Endometrium (tissue), 2 donors: ENCODE results near the gene FBXO48.

ENCODE experiments used
- FAIRE-seq: peaks from 2 replicates; lab custom pipeline; 2012; peaks lifted over from hg19 to GRCh38; lab: Jason Lieb, UNC
- donor health status: control.
- donor health status: control.

FBXO48 gene

GRCh38 chr2:68435615-68436014 is 31.5 kb downstream of the FBXO48 start:
- FAIRE-seq: no peak

- no peak for FAIRE-seq
Measured at GRCh38 chr2:68434981-68435380, 32.1 kb downstream of the FBXO48 start.

DNA sequence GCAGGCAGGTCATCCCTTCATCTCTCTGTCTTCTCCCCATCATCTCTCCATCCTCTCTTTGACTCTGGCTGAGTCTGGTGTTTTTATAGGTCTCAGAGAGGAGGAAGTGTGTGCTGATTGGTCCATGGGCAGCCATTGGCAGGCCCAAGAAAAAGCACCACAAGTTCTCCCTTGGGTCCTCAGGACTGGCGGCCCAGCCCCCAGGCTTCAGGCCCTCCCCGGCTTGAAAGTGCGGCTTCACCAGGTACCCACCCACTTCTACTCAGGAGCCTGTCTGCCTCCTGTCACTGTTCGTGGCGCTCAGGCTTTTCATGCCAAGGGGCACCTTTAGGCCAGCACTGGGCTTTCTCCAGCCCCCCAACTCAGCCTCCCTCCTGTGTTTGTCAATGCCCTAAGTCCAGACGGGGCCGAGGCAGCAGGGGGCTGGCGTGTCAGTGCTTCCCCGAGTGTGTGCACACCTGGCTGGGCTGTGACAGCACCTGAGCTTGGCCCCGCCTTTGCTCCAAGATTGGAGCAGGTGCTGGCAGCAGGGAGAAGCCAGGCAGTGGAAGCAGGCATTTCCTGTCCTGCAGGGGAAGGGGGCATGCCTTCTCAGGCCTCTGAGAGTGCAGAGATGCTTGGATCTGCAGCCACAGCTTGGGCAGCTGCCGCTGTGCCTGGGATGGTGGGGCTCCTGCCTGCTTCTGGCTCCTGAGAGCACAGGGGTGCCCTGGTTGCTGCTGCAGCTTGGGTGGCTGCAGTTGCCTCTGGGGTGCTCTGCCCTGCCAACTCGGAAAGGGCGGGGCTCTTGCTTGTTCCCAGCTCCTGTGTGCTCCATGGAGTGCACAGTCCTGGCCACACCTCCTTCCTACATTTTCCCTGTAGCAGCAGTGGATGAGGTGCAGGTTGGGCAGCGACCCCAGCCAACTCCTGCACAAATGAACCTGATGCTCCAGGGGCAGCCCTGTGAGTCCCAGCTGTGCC is 34.1 kb downstream of the FBXO48 start:
- FAIRE-seq: no peak

DNA sequence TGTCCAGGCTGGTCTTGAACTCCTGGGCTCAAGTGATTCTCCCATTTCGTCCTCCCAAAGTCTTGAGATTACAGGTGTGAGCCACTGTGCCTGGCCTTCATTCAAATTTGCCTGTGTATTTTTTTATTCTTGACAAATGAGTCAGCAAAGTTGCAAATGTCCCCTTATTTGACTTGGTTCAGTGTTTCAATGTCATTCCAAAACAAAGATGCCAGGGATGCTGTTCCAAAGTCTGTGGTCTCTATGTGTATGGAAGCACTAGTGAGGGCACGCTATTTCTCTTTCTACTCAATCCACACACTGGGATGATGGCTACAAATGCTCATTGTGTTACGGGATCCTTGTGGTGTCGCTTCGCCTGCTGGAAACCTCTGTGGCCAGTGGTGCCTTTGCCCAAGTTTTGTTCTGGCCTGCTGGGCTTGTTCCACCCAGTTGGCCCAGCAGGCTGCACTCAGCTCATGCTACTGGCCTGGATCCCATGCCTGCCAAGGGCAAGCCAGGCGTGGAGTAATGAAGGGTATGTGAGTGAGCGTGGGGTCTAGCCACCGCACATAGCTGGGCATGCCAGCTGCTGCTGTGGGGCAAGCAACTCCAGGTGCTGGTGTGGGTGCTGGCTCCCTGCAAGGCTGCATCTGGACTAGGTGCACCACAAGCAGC is 35.6 kb downstream of the FBXO48 start:
- FAIRE-seq: no peak

DNA sequence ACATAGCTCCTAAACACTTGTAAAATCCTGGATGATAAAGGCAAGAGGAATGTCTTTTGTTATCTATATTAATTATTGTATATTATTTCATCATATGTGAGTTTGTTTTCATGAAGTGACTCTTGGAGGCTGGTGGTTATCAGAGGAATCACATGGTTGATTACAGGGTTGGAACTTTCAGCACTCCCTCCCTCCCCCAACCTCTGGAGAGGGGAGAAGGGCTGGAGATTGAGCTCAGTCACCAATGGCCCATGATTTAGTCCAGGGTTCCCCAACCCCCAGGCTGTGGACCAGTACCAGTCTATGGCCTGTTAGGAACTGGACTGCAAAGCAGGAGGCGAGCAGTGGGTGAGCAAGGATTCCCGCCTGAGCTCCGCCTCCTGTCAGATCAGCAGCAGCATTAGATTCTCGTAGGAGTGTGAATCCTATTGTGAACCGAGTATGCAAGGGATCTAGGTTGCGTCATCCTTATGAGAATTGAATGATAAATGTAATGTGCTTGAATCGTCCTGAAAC is 37.7 kb downstream of the FBXO48 start:
- FAIRE-seq: no peak

GRCh38 chr2:68428746-68429145 is 38.3 kb downstream of the FBXO48 start:
- FAIRE-seq: no peak

DNA sequence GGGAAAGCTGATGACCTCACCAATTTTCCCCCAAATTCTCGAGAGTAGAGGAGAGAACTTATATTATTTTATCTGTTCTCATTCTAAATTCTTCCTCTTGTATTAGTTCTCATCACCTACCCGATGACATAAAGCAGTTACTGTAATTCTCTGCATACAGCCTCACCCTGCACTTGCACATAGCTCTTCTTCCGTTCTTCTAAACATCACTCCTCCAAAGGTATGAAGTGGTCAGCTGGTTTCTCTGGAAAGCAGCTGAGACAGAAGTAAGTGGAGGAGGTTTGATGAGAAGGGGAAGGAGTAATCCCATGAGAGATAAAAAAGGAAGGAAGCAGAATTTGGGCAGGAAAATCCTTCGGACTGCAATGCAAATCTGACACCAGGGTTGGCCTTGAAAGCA is 39.0 kb downstream of the FBXO48 start:
- no peak for FAIRE-seq

DNA sequence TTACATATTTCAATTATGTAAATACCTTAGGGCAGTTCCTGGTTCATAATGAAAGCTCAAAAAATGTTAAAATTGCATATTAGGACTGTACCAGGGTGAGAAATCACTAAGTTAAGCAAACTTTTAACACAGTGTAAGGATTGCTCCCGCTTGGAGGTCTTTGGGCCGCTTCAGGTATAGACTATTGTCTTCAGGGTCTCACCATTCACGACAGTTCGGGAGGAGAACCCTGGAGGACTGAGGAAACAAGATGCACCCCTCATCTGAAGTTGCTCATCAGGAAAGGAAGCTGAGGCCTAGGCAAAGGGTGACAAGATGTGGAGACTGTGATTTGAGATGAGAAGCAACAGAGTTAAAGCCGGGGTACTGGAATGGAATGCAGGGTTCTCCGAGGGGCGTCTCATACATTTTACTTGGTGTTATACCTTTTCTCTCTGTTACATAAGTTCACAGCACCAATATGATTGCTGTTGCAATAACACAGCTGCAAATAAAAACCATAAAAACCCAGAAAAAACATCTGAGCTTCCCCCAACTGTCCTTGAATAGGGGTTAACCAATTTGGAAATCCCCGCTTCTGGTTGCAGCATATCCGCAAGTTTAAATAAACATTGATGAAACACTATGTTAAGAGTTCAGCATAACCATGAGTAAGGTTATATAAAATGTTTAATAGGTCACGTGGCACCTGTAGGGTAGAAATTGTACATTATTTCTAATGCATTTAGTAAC is 40.1 kb downstream of the FBXO48 start:
- FAIRE-seq: no peak

DNA sequence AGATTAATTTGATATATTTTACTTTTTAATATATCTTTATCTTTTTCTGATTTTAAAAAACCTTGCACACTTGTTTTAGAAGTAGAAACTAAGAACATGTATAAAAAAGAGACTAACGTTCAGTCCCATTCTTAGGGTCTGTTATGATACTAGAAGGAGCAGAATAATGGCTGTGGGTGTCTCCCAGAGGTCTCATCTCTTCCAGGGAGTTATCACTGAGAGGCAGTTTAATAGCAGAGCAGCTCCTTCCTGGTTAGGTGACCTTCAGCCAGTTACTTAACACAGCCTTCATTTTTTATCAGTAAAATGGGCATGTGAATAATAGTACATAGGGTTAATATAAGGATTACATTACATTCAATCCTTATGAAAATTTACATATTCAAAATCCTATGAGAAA is 40.6 kb downstream of the FBXO48 start:
- FAIRE-seq: no peak

DNA sequence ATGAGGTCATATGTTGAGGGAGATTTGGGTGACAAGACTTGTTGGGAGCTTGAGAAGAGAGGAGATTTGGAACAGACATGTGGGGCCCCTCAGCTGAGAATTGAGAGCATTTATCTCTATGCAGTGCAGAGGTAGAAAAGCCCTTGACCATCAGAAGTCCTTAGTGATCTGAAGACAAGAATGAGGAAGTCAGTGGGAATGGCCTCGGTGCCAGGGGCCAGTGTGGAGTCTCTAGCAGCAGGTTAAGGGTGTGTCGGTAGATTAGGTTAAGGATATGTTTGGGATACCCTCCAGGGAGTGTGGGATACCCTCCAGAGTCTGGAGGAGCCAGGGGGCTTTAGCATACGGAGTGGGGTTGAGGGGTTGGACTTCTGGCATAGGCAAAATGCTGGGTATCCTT is 41.6 kb downstream of the FBXO48 start:
- no peak for FAIRE-seq

DNA sequence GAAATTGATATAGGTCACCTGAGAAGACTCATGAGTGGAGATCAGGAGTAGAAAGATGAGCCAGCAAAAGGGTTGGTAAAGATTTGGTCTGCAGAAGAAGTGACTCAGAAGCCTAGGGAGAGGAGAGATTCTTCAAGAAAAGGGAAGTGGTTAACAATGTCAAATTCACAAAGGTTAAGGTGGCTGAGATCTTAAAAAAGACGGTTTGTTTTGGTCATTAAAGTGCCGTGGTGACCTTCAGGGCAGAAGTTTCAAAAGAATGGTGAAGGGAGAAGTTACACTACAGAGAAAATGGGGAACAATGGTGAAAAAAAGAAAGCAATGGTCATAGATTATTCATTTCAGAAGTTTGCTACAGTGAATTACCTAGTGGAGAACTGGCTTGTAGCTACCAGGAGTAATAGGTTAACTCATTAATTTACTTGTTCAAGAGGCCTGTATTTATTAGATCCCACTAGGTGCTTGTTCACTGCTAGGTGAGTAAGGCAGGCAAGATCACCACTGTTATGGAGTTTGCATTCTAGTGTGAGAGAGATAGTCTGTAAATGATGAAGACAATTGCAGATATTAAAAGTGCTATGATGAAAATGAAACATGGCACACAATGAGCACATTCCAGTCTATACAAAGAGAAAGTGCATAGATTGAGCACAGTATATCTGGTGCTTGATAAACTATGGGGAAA is 43.0 kb downstream of the FBXO48 start:
- no peak for FAIRE-seq

DNA sequence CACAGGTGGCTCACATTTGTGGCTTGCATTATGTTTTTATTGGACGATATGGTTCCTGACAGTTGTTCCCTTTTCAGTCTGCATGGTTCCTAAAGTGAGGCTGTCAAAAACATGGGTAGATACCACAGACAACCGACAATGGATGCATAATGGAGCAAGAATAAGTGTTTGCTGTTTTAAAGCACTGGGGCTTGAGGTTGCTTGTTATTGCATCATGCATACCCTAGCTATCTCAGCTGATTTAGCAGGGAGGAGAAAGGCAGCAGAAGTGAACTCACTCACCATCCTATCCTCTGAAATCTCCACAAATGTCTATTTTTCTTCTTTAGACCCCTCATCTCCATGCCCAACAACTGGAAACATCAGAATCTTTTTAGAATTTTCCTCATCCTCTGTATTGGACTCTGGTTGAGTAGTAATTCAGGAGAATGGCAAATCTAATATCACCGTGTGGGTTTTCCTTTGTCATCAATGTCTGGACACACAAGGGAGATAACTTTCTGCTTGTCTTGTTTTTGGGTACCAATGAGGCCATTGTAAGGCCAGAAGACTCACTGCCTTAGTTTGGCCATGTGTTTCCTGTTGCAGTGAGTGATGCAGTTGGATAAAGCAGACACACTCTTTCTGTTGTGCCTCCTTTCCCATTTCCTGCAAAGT is 46.7 kb downstream of the FBXO48 start:
- no peak for FAIRE-seq

DNA sequence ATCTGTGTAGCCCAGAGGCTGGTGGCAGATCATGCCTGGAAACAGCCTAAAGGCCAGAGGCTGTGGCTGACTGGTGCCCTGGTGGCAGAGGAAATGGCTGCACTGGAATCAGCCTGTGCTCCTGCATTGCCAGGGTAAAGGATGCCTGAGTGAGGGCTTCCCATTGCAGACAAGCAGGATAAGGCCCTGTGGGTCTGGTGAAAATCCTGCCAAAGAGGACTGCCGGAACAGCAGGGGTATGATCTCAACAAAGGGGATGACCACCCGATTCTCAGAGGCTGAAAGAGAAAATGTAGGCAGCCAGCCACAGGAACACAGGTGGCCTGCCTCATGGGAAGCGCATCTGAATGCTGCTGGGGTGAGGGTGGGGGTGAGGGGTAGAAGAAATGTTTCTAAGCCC is 48.2 kb downstream of the FBXO48 start:
- no peak for FAIRE-seq

- FAIRE-seq: no peak
Measured at GRCh38 chr2:68418419-68418818, 48.7 kb downstream of the FBXO48 start.

- no peak for FAIRE-seq
Measured at GRCh38 chr2:68417926-68418325, 49.2 kb downstream of the FBXO48 start.

GRCh38 chr2:68416081-68416675 is 50.9 kb downstream of the FBXO48 start:
- FAIRE-seq: no peak

GRCh38 chr2:68415521-68415920 is 51.6 kb downstream of the FBXO48 start:
- FAIRE-seq: no peak

- FAIRE-seq: no peak
Measured at GRCh38 chr2:68414876-68415275, 52.2 kb downstream of the FBXO48 start.

- no peak for FAIRE-seq
Measured at GRCh38 chr2:68414452-68414851, 52.6 kb downstream of the FBXO48 start.

DNA sequence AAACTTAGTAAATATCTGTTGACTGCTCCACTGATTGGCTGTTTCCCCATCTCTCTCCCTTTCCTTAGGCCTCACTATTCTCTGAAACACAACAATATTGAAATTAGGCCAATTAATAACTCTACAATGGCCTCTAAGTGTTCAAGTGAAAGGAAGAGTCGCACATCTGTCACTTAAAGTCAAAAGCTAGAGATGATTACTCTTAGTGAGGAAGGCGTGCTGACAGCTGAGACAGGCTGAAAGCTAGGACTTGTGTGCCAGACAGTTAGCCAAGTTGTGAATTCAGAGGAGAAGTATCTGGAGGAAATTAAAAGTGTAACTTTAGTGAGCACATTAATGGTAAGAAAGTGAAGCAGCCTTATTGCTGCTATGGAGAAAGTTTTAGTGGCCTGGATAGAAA is 53.6 kb downstream of the FBXO48 start:
- FAIRE-seq: no peak
